DOHH2 (cell line): ENCODE results near the gene METTL24.
"Not testable (repeated sequence)": the region's sequence is repeated elsewhere in the genome, so short reads cannot be mapped to it uniquely, and the experiment has no call there.

ENCODE experiments used
- CTCF ChIP-seq: fragments of 200-600 bp; sonication (generic); IDR thresholded peaks from one replicate; pipeline ENCODE4 v1.5.1; 2014; ENCODE audit warnings: antibody characterized with exemption, mild to moderate bottlenecking, low read depth, low read length; ENCODE audit not compliant: poor library complexity, severe bottlenecking
- EZH2phosphoT487 ChIP-seq: fragments of 200-600 bp; sonication (generic); IDR thresholded peaks from 2 replicates; pipeline ENCODE4 v1.6.1; 2017; ENCODE audit warnings: borderline replicate concordance, mild to moderate bottlenecking, antibody characterized with exemption, low read length, moderate library complexity, mixed read lengths

DNA sequence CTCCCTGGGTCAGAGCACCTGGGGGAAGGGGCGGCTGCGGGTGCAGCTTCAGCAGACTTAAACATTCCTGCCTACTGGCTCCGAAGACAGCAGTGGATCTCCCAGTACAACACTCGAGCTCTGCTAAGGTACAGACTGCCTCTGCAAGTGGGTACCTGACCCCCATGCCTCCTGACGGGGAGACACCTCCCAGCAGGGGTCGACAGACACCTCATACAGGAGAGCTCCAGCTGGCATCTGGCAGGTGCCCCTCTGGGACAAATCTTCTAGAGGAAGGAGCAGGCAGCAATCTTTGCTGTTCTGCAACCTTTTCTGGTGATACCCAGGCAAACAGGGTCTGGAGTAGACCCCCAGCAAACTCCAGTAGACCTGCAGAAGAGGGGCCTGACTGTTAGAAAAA lies 54.5 kb downstream of the METTL24 start:
- not testable (repeated sequence) for TF ChIP-seq CTCF, EZH2phosphoT487
